ENCODE measurements around the gene SLC66A1.

Gene SLC66A1

DNA sequence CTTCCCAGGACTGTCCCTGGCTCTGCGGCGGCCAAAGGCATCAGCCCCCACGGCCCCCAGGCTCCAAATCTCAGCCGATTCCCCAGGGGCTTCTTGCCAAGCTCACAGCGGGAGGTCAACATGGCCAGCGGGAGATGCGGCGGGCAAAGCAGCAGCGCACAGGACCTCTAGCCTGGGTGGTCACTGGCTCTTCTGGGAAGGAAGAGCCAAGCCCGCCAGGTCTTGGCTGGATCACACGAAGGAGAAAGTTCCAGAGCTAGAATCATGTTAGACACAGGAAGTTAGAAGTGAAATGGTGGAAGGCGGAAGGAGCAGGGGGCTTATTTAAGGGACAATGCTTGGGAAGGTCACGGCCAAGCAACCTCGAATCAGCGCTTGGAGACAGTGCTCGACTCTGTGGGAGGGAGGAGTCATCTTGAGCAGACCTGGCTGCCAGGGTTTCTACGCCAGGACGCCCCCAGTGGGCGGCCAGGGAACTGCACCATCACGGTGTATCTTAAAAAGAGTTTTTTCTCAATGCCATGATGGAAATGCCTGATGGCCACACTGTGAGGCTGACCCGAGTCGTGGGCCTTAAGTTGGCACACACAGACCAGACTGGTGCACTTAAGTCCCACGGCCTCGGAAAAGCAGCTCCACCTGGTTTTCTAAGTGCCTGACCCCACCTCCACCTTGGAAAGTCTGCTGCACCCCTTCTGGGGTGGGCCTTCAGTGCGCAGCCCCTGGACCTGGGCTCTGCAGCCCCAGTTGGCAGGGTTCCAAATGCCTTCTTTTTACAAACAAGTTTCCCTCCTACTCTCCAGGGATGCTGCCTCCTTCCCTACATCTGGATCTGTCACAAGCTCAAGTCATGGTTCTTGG, 29.3 kb downstream of the SLC66A1 start:
- Histone ChIP-seq H3K36me3 (ENCODE audit: control insufficient read depth in 5 of 5, insufficient read depth in 5 of 5, low read length in 5 of 5) (peaks cover 0 to 86% (median 58%) of the 10 kb centered on the region in 5 donors), H3K27ac (ENCODE audit: low read depth, low read length) (no peak overlapping the region), H3K4me3 (ENCODE audit: low read depth in 1 of 5, low read length in 5 of 5) (no peak overlapping the region), H3K27me3 (ENCODE audit: control insufficient read depth in 5 of 5, insufficient read depth in 4 of 5, low read length in 5 of 5) (no peaks in the 10 kb centered on the region), H3K4me1 (ENCODE audit: control insufficient read depth in 5 of 5, insufficient read depth in 5 of 5, low read length in 5 of 5) (peaks cover 0 to 22% (median 13%) of the 10 kb centered on the region in 5 donors), H3K9me3 (ENCODE audit: control insufficient read depth in 5 of 5, low read length in 5 of 5) (no peaks in the 10 kb centered on the region), H3K9ac (ENCODE audit: low read length in 5 of 5) (no peak overlapping the region)

DNA sequence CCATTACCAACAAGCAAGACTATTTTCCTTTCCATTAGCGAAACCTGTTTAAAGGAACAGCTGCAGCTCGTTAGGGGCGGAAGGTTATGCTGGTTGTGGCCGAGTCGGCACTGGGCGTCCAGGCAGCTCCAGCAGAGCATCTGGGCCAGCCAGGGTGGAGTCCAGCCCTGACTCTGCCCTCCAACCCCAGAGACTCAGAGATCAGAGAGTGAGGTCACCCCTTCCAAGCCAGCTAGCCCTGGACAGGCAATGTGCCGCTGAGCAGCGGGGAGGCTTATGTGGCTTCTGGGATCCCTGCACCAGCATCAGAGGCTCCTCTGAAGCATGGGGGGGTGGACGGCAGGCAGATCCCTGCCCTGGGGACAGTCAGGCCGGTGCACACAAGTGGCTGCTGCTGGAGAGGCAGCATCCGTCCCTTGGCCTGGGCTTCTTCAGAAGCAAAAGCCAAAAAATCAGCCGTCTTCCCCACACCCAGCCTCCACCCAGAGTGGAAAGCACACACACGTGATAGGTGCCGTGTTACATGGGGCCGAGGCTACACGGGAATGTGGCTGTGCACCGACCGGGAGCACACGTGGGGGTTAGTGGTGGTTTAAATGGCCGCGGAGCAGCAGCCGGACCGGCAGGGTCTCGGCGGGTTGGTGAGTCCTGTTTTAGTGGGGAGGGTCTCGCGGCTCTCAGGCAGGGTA, 30.1 kb downstream of the SLC66A1 start:
- Histone ChIP-seq H3K9me3 (ENCODE audit: control insufficient read depth in 5 of 5, low read length in 5 of 5) (no peaks in the 10 kb centered on the region), H3K9ac (ENCODE audit: low read length in 5 of 5) (no peak overlapping the region), H3K36me3 (ENCODE audit: control insufficient read depth in 5 of 5, insufficient read depth in 5 of 5, low read length in 5 of 5) (peaks cover 0 to 81% (median 58%) of the 10 kb centered on the region in 5 donors), H3K27me3 (ENCODE audit: control insufficient read depth in 5 of 5, insufficient read depth in 4 of 5, low read length in 5 of 5) (no peaks in the 10 kb centered on the region), H3K4me3 (ENCODE audit: low read depth in 1 of 5, low read length in 5 of 5) (no peak overlapping the region), H3K27ac (ENCODE audit: low read depth, low read length) (no peak overlapping the region), H3K4me1 (ENCODE audit: control insufficient read depth in 5 of 5, insufficient read depth in 5 of 5, low read length in 5 of 5) (peaks cover 0 to 22% (median 13%) of the 10 kb centered on the region in 5 donors)

DNA sequence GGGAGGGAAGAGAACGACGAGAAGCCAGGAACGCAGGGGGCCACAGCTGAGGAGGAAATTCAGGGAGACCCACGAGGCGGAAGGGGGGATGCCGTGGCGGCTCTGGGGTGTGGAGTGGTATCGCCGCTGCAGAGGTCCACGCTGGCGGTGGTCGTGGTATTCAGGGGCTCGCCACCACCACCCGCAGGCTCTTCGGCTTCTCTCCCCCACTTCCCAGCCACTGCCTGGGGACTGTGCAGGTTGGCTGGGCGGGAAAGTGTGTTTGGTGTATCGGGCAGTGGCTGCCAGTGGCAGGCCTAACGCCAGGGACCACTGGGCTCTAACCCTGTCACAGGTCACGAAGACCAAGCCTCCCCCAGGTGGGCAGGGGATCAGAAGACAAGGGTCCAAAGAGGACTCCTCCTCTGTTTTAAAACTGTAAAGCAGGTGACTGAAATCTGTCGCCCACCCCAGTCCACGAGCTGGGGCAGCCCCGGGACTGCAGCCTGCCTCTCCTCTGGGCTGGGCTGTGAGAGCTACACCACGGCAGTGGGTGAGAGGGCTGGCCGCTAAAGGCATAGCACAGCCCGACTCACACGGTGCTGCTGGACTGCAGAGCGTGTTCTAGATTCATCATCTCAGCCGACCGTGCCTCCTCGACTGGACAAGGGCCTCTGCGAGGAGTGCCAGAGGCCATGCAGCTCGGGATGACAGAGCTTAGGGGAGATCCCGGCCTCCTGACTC, 30.9 kb downstream of the SLC66A1 start:
- Histone ChIP-seq H3K9me3 (ENCODE audit: control insufficient read depth in 5 of 5, low read length in 5 of 5) (no peaks in the 10 kb centered on the region), H3K4me3 (ENCODE audit: low read depth in 1 of 5, low read length in 5 of 5) (no peak overlapping the region), H3K27me3 (ENCODE audit: control insufficient read depth in 5 of 5, insufficient read depth in 4 of 5, low read length in 5 of 5) (no peaks in the 10 kb centered on the region), H3K36me3 (ENCODE audit: control insufficient read depth in 5 of 5, insufficient read depth in 5 of 5, low read length in 5 of 5) (peaks cover 0 to 73% (median 54%) of the 10 kb centered on the region in 5 donors), H3K27ac (ENCODE audit: low read depth, low read length) (no peak overlapping the region), H3K9ac (ENCODE audit: low read length in 5 of 5) (no peak overlapping the region), H3K4me1 (ENCODE audit: control insufficient read depth in 5 of 5, insufficient read depth in 5 of 5, low read length in 5 of 5) (peaks cover 0 to 29% (median 13%) of the 10 kb centered on the region in 5 donors)

DNA sequence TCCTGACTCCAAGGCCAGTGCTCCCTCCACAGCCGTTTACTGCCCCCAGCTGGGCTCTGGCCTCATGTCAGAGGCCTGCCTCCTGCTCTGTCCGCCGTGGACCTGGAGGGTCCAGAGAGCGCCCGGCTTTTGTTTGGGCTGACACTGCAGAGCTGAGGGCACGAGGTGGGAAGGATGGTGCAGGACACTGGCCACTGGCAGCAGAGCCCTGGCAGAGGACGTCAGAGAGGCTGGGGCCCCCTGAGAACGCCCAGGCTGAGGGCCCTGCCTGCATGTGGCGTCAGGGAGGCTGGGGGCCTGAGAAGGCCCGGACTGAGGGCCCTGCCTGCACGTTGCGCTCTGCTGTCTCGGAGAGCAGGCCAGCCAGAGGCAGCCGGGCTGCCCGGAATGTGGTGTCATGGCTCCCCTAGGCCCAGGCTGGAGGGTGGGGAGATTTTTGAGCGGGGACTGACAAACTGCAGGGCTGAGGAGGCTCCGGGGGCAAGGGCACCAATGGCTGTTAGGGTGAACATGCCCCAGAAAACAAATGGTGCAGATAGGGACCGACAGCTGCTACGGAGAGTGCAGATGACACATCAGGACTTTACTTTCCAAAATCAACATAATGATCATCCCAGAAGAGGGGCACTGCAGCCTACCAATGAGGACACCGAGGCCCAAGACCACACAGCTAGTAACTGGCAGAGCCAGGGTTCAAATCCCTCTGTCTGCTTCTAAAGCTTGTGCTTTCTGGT, 31.7 kb downstream of the SLC66A1 start:
- Histone ChIP-seq H3K9me3 (ENCODE audit: control insufficient read depth in 5 of 5, low read length in 5 of 5) (no peaks in the 10 kb centered on the region), H3K27ac (ENCODE audit: low read depth, low read length) (no peak overlapping the region), H3K4me3 (ENCODE audit: low read depth in 1 of 5, low read length in 5 of 5) (no peak overlapping the region), H3K27me3 (ENCODE audit: control insufficient read depth in 5 of 5, insufficient read depth in 4 of 5, low read length in 5 of 5) (no peaks in the 10 kb centered on the region), H3K4me1 (ENCODE audit: control insufficient read depth in 5 of 5, insufficient read depth in 5 of 5, low read length in 5 of 5) (peaks cover 0 to 29% (median 13%) of the 10 kb centered on the region in 5 donors), H3K36me3 (ENCODE audit: control insufficient read depth in 5 of 5, insufficient read depth in 5 of 5, low read length in 5 of 5) (peaks cover 0 to 68% (median 55%) of the 10 kb centered on the region in 5 donors), H3K9ac (ENCODE audit: low read length in 5 of 5) (no peak overlapping the region)

DNA sequence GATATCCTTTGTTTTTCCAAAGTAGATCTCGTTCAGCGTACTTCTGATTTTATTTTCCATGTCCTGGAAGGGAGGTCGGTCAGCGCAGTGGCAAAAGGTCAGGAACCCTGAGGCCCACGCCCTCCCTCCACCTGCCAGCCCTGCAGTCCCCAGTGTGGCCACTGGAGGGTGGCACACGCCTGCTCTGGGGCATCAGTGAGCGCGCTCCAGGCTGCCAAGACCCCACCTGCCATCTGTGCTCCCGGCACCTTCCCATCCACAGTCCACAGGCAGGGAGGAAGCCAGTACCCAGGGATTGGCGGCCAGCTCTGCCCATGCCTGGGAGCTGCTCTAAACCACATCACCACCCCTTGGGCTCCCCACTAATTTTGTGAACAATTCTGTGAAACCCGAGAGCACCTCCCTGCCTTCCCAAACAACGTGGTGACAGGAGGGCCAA, 32.3 kb downstream of the SLC66A1 start:
- no peaks in the 10 kb centered on the region for H3K27me3 ChIP-seq (ENCODE audit: control insufficient read depth in 5 of 5, insufficient read depth in 4 of 5, low read length in 5 of 5)
- peaks cover 0 to 70% (median 57%) of the 10 kb centered on the region in 5 donors for H3K36me3 ChIP-seq (ENCODE audit: control insufficient read depth in 5 of 5, insufficient read depth in 5 of 5, low read length in 5 of 5)
- H3K4me3 ChIP-seq (ENCODE audit: low read depth in 1 of 5, low read length in 5 of 5) = no peak overlapping the region
- no peak overlapping the region for H3K9ac ChIP-seq (ENCODE audit: low read length in 5 of 5)
- H3K27ac ChIP-seq (ENCODE audit: low read depth, low read length) = no peak overlapping the region
- H3K4me1 ChIP-seq (ENCODE audit: control insufficient read depth in 5 of 5, insufficient read depth in 5 of 5, low read length in 5 of 5) = peaks cover 0 to 29% (median 13%) of the 10 kb centered on the region in 5 donors
- no peaks in the 10 kb centered on the region for H3K9me3 ChIP-seq (ENCODE audit: control insufficient read depth in 5 of 5, low read length in 5 of 5)

DNA sequence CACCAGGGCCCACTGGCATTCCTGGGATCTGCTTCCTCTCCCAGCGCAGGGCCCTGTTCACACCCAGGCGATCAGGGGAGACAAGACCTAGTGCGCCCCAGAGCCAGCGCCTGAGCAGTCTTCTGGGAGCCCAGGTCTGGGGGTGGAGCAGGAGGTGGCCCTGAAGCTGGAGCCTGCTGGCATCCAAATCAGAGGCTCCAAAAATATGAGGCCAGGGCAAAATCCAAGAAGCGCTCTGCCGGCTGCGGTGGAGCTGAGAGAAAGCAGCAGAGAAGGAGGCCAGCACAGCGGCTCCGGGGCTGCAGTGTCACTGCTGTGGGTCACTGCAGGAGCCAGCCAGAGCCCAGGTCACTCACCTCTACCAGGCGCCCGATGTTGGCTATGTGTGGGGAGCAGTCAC, 32.7 kb downstream of the SLC66A1 start:
- peaks cover 0 to 70% (median 57%) of the 10 kb centered on the region in 5 donors for H3K36me3 ChIP-seq (ENCODE audit: control insufficient read depth in 5 of 5, insufficient read depth in 5 of 5, low read length in 5 of 5)
- H3K9ac ChIP-seq (ENCODE audit: low read length in 5 of 5) = no peak overlapping the region
- H3K4me3 ChIP-seq (ENCODE audit: low read depth in 1 of 5, low read length in 5 of 5) = no peak overlapping the region
- no peaks in the 10 kb centered on the region for H3K27me3 ChIP-seq (ENCODE audit: control insufficient read depth in 5 of 5, insufficient read depth in 4 of 5, low read length in 5 of 5)
- no peak overlapping the region for H3K27ac ChIP-seq (ENCODE audit: low read depth, low read length)
- peaks cover 0 to 29% (median 13%) of the 10 kb centered on the region in 5 donors for H3K4me1 ChIP-seq (ENCODE audit: control insufficient read depth in 5 of 5, insufficient read depth in 5 of 5, low read length in 5 of 5)
- no peaks in the 10 kb centered on the region for H3K9me3 ChIP-seq (ENCODE audit: control insufficient read depth in 5 of 5, low read length in 5 of 5)

DNA sequence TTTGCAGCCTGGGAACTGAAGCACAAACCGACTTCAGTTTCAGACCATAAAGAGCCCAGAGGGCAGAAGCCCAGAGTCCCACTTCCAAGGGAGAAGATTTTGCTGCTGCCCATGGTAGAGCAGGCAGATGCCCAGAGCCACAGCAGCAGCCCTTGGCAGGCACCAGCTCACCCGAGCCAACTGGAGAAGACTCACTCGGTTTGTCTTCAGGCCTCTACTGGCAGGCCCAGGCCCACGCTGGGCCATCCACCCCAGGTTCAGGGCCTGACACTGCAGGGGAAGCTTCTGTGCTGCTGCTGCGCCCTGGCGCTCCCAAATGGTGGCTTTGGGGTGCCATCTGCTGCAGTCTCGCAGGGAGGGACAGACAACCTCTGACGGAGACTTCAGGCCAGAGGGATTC, 33.3 kb downstream of the SLC66A1 start:
- H3K27me3 ChIP-seq (ENCODE audit: control insufficient read depth in 5 of 5, insufficient read depth in 4 of 5, low read length in 5 of 5) = no peaks in the 10 kb centered on the region
- no peak overlapping the region for H3K4me3 ChIP-seq (ENCODE audit: low read depth in 1 of 5, low read length in 5 of 5)
- H3K9me3 ChIP-seq (ENCODE audit: control insufficient read depth in 5 of 5, low read length in 5 of 5) = no peaks in the 10 kb centered on the region
- H3K4me1 ChIP-seq (ENCODE audit: control insufficient read depth in 5 of 5, insufficient read depth in 5 of 5, low read length in 5 of 5) = peaks cover 0 to 29% (median 13%) of the 10 kb centered on the region in 5 donors
- H3K27ac ChIP-seq (ENCODE audit: low read depth, low read length) = no peak overlapping the region
- peaks cover 0 to 70% (median 60%) of the 10 kb centered on the region in 5 donors for H3K36me3 ChIP-seq (ENCODE audit: control insufficient read depth in 5 of 5, insufficient read depth in 5 of 5, low read length in 5 of 5)
- H3K9ac ChIP-seq (ENCODE audit: low read length in 5 of 5) = no peak overlapping the region

DNA sequence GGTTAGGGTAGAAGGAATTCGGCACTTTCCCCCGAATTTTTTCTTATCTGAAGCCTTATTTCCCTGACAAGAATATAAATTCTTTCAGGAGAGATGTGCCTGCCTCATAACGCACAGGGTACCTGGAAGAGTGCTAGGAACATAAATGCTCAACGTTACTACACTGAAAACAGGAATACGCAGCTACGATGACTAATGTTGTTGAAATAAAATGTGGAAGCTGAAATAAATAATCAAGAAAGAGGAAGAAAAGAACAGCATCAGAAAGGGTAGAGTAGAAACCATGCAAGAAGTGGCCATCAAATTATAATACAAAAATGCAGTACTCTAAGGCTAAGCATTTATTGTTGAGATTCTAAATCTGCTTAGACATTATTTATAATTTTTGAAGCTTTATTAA, 33.9 kb downstream of the SLC66A1 start:
- Histone ChIP-seq H3K4me3 (ENCODE audit: low read depth in 1 of 5, low read length in 5 of 5) (no peak overlapping the region), H3K4me1 (ENCODE audit: control insufficient read depth in 5 of 5, insufficient read depth in 5 of 5, low read length in 5 of 5) (peaks cover 0 to 29% (median 13%) of the 10 kb centered on the region in 5 donors), H3K27ac (ENCODE audit: low read depth, low read length) (no peak overlapping the region), H3K36me3 (ENCODE audit: control insufficient read depth in 5 of 5, insufficient read depth in 5 of 5, low read length in 5 of 5) (peaks cover 0 to 69% (median 60%) of the 10 kb centered on the region in 5 donors), H3K9me3 (ENCODE audit: control insufficient read depth in 5 of 5, low read length in 5 of 5) (no peaks in the 10 kb centered on the region), H3K9ac (ENCODE audit: low read length in 5 of 5) (no peak overlapping the region), H3K27me3 (ENCODE audit: control insufficient read depth in 5 of 5, insufficient read depth in 4 of 5, low read length in 5 of 5) (no peaks in the 10 kb centered on the region)

DNA sequence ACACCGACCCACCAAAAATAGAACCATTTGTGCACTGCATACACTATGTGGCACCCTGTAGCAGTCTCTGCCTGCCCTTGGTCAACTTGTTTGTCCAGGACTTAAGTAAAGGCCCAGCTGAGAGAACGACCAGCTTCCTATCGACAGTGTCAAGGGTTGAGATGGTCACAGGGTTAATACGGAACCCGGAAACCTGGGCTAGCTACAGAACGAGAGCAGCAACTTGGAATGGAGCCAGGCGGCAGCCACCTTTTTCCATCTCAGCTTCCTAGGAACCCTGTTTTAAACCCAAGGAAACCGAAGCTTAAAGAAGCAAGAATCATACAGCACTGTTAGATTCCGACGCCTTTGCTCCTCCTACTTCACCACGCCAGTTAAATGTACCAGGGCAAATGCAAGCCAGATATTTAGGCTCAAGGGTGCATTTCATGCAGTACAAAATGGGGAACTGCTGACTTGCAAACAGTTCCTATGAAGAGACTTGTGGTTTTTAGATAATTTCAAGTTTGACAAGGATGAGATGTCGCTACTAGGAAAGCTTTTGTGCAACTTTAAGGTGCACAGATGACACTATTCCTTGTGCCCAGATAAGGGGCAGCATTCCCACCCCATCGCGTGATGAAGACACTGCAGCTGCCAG, 35.5 kb downstream of the SLC66A1 start:
- Histone ChIP-seq H3K27me3 (ENCODE audit: control insufficient read depth in 5 of 5, insufficient read depth in 4 of 5, low read length in 5 of 5) (no peaks in the 10 kb centered on the region), H3K27ac (ENCODE audit: low read depth, low read length) (no peak overlapping the region), H3K9ac (ENCODE audit: low read length in 5 of 5) (no peak overlapping the region), H3K4me1 (ENCODE audit: control insufficient read depth in 5 of 5, insufficient read depth in 5 of 5, low read length in 5 of 5) (peaks cover 0 to 15% (median 0%) of the 10 kb centered on the region in 5 donors), H3K4me3 (ENCODE audit: low read depth in 1 of 5, low read length in 5 of 5) (no peak overlapping the region), H3K9me3 (ENCODE audit: control insufficient read depth in 5 of 5, low read length in 5 of 5) (no peaks in the 10 kb centered on the region), H3K36me3 (ENCODE audit: control insufficient read depth in 5 of 5, insufficient read depth in 5 of 5, low read length in 5 of 5) (peaks cover 0 to 72% (median 64%) of the 10 kb centered on the region in 5 donors)
